ES-I3 (cell line): ENCODE results near the gene PALLD.

Experiments
- H3K36me3 ChIP-seq: 2 replicates; pipeline ENCODE4 v1.6.1; 2013; ENCODE audit warnings: mild to moderate bottlenecking, low read length, control low read depth, moderate library complexity; ENCODE audit not compliant: insufficient read depth
- H3K4me1 ChIP-seq: 2 replicates; pipeline ENCODE4 v1.6.1; 2013; ENCODE audit warnings: mild to moderate bottlenecking, control low read depth, low read length; ENCODE audit not compliant: insufficient read depth
- H3K9ac ChIP-seq: 2 replicates; pipeline ENCODE4 v1.6.1; 2013; ENCODE audit warnings: low read depth, mild to moderate bottlenecking, low read length, moderate library complexity
- H3K9me3 ChIP-seq: 2 replicates; pipeline ENCODE4 v1.6.1; 2013; ENCODE audit warnings: mild to moderate bottlenecking, low read length, moderate library complexity; ENCODE audit not compliant: control insufficient read depth, insufficient read depth

PALLD gene

GRCh38 chr4:168877511-168878491, 380.9 kb downstream of the PALLD start:
- Histone ChIP-seq H3K9ac (peak overlapping the region; percentile 58), H3K36me3 (peaks cover 3% of the 10 kb centered on the region; the same call in 1 of the 2 replicates), H3K4me1 (0 out of 2 replicates have a peak, but pooled peaks cover 4% of the 10 kb centered on the region), H3K9me3 (no peaks in the 10 kb centered on the region)

- peak overlapping the region; percentile 58; the same call in 1 of the 2 replicates for H3K9ac ChIP-seq
- H3K9me3 ChIP-seq: no peaks in the 10 kb centered on the region
- H3K4me1 ChIP-seq: 0 out of 2 replicates have a peak, but pooled peaks cover 4% of the 10 kb centered on the region
- peaks cover 3% of the 10 kb centered on the region; the same call in 1 of the 2 replicates for H3K36me3 ChIP-seq
Measured at GRCh38 chr4:168878623-168879022, 381.8 kb downstream of the PALLD start.

- H3K9me3 ChIP-seq: no peaks in the 10 kb centered on the region
- H3K36me3 ChIP-seq: peaks cover 3% of the 10 kb centered on the region
- 0 out of 2 replicates have a peak, but pooled peaks cover 4% of the 10 kb centered on the region for H3K4me1 ChIP-seq
- H3K9ac ChIP-seq: no peak overlapping the region
Measured at GRCh38 chr4:168879188-168879587, 382.3 kb downstream of the PALLD start.

- peaks cover 3% of the 10 kb centered on the region for H3K36me3 ChIP-seq
- no peak overlapping the region for H3K9ac ChIP-seq
- H3K4me1 ChIP-seq: 0 out of 2 replicates have a peak, but pooled peaks cover 4% of the 10 kb centered on the region
- no peaks in the 10 kb centered on the region for H3K9me3 ChIP-seq
Measured at GRCh38 chr4:168880072-168880675, 383.3 kb downstream of the PALLD start.

GRCh38 chr4:168880811-168881595, 384.2 kb downstream of the PALLD start:
- Histone ChIP-seq H3K36me3 (peaks cover 3% of the 10 kb centered on the region), H3K4me1 (0 out of 2 replicates have a peak, but pooled peaks cover 4% of the 10 kb centered on the region), H3K9me3 (no peaks in the 10 kb centered on the region), H3K9ac (no peak overlapping the region)

GRCh38 chr4:168881781-168882420, 385.0 kb downstream of the PALLD start:
- H3K4me1 ChIP-seq: 0 out of 2 replicates have a peak, but pooled peaks cover 4% of the 10 kb centered on the region
- H3K36me3 ChIP-seq: peaks cover 3% of the 10 kb centered on the region
- no peak overlapping the region for H3K9ac ChIP-seq

GRCh38 chr4:168882650-168883233, 385.9 kb downstream of the PALLD start:
- H3K4me1 ChIP-seq: no peaks in the 10 kb centered on the region
- H3K9me3 ChIP-seq: no peaks in the 10 kb centered on the region
- no peak overlapping the region for H3K9ac ChIP-seq
- peaks cover 3% of the 10 kb centered on the region for H3K36me3 ChIP-seq

More at GRCh38 chr4:168881781-168882420, 385.0 kb downstream of the PALLD start:
- no peaks in the 10 kb centered on the region for H3K9me3 ChIP-seq

GRCh38 chr4:168883513-168883912, 386.7 kb downstream of the PALLD start:
- peaks cover 3% of the 10 kb centered on the region for H3K36me3 ChIP-seq
- H3K4me1 ChIP-seq: no peaks in the 10 kb centered on the region

GRCh38 chr4:168884251-168885124, 387.6 kb downstream of the PALLD start:
- Histone ChIP-seq H3K9me3 (no peaks in the 10 kb centered on the region), H3K4me1 (no peaks in the 10 kb centered on the region), H3K36me3 (peaks cover 3% of the 10 kb centered on the region), H3K9ac (no peak overlapping the region)

More at GRCh38 chr4:168883513-168883912, 386.7 kb downstream of the PALLD start:
- Histone ChIP-seq H3K9ac (no peak overlapping the region), H3K9me3 (no peaks in the 10 kb centered on the region)

- H3K9me3 ChIP-seq: no peaks in the 10 kb centered on the region
- H3K36me3 ChIP-seq: peaks cover 3% of the 10 kb centered on the region
- no peaks in the 10 kb centered on the region for H3K4me1 ChIP-seq
- H3K9ac ChIP-seq: no peak overlapping the region
Measured at GRCh38 chr4:168885400-168885799, 388.5 kb downstream of the PALLD start.

GRCh38 chr4:168886351-168886750, 389.5 kb downstream of the PALLD start:
- Histone ChIP-seq H3K36me3 (peaks cover 3% of the 10 kb centered on the region), H3K9me3 (no peaks in the 10 kb centered on the region), H3K4me1 (no peaks in the 10 kb centered on the region), H3K9ac (no peak overlapping the region)

GRCh38 chr4:168887809-168888208, 391.0 kb downstream of the PALLD start:
- H3K9ac ChIP-seq: no peak overlapping the region
- H3K4me1 ChIP-seq: no peaks in the 10 kb centered on the region
- H3K36me3 ChIP-seq: peaks cover 4% of the 10 kb centered on the region
- no peaks in the 10 kb centered on the region for H3K9me3 ChIP-seq
